OCI-LY1 (cell line): Measurements from ENCODE around the gene NARF.

Experiments used
- H2AFZ ChIP-seq: fragments of 200-600 bp; sonication (generic), shearing (Covaris generic); 2 replicates; pipeline ENCODE4 v1.6.0; 2014; ENCODE audit warnings: antibody characterized with exemption, mild to moderate bottlenecking, low read length
- H3F3A ChIP-seq: fragments of 200-600 bp; sonication (generic), shearing (Covaris generic); 2 replicates; pipeline ENCODE4 v1.6.0; 2014; ENCODE audit warnings: mild to moderate bottlenecking, antibody characterized with exemption, low read length, moderate library complexity; ENCODE audit not compliant: insufficient read depth
- H3K27ac ChIP-seq: fragments of 200-600 bp; sonication (generic); 2 replicates; pipeline ENCODE4 v1.5.1; 2014; ENCODE audit warnings: low read length, mixed run types, mild to moderate bottlenecking, low read depth; ENCODE audit not compliant: poor library complexity, severe bottlenecking
- H3K27me3 ChIP-seq: fragments of 200-600 bp; sonication (generic); 2 replicates; pipeline ENCODE4 v1.6.0; 2014; ENCODE audit warnings: antibody characterized with exemption, mild to moderate bottlenecking, low read length, moderate library complexity; ENCODE audit not compliant: insufficient read depth
- H3K36me3 ChIP-seq: fragments of 200-600 bp; sonication (generic); 2 replicates; pipeline ENCODE4 v1.6.1; 2014; ENCODE audit warnings: mild to moderate bottlenecking, antibody characterized with exemption, low read length, moderate library complexity, mixed read lengths; ENCODE audit not compliant: insufficient read depth
- H3K4me1 ChIP-seq: fragments of 200-600 bp; sonication (generic); 2 replicates; pipeline ENCODE4 v1.5.1; 2014; ENCODE audit warnings: mild to moderate bottlenecking, low read length, moderate library complexity; ENCODE audit not compliant: insufficient read depth, severe bottlenecking
- H3K4me2 ChIP-seq: fragments of 200-600 bp; sonication (generic), shearing (Covaris generic); 2 replicates; pipeline ENCODE4 v1.6.1; 2014; ENCODE audit warnings: low read length
- H3K4me3 ChIP-seq: fragments of 200-600 bp; sonication (generic); 2 replicates; pipeline ENCODE4 v1.5.1; 2014; ENCODE audit warnings: low read length, low read depth, mild to moderate bottlenecking, mixed read lengths; ENCODE audit not compliant: poor library complexity, severe bottlenecking
- H3K79me2 ChIP-seq: fragments of 200-600 bp; shearing (Covaris generic); 2 replicates; pipeline ENCODE4 v1.6.1; 2016; ENCODE audit warnings: mixed run types, low read length, mixed read lengths; ENCODE audit not compliant: insufficient read depth
- H3K9ac ChIP-seq: fragments of 200-600 bp; sonication (generic), shearing (Covaris generic); 2 replicates; pipeline ENCODE4 v1.6.1; 2014; ENCODE audit warnings: mild to moderate bottlenecking, low read length, mixed read lengths
- H3K9me2 ChIP-seq: fragments of 200-600 bp; sonication (generic), shearing (Covaris generic); 2 replicates; pipeline ENCODE4 v1.6.1; 2014; ENCODE audit warnings: low read depth, mild to moderate bottlenecking, low read length, mixed read lengths
- H3K9me3 ChIP-seq: fragments of 200-600 bp; shearing (Covaris generic); 2 replicates; pipeline ENCODE4 v1.6.1; 2014; ENCODE audit warnings: low read length, mixed read lengths
- H4K20me1 ChIP-seq: fragments of 200-600 bp; sonication (generic), shearing (Covaris generic); 2 replicates; pipeline ENCODE4 v1.6.0; 2016; ENCODE audit warnings: mild to moderate bottlenecking, low read length; ENCODE audit not compliant: insufficient read depth
- CTCF ChIP-seq: fragments of 200-600 bp; sonication (generic), shearing (Covaris generic); IDR thresholded peaks from 2 replicates; pipeline ENCODE4 v1.5.1; 2017; ENCODE audit warnings: mild to moderate bottlenecking, antibody characterized with exemption, low read length, moderate library complexity, mixed read lengths
- EZH2 ChIP-seq: fragments of 200-600 bp; sonication (generic), shearing (Covaris generic); IDR thresholded peaks from 2 replicates; pipeline ENCODE4 v1.8.0; 2017; ENCODE audit warnings: borderline replicate concordance, mixed run types, mild to moderate bottlenecking, antibody characterized with exemption, low read length, moderate library complexity, mixed read lengths

The NARF gene

DNA sequence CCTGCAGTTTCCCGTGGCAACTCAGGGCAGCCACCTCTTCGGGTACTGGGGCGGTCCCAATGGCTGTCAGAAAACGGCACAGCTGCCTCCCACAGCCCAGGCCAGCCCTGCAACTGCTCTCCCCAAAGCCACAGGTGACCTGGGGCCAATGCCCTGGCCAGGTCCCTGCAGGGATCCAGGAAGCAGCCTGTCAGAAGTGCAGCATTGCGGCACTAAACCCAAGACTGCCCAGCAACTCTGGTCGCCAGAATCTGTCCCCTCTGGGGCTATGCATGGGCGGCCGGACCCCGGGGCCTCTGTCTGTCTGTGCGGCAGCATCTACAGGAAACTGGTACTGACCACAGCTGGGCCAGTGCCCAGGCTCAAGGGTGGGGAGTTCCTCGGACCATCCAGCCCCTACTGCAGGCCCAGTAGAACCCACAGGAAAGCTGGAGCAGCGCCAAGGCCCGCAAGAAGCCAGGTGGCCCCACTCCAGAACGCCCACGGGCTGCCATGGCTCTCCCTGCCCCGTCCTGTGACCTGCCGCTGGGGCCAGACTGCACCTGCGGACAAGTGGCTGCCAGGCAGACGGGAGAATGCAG lies 13.5 kb upstream of the NARF start:
- H3K27ac ChIP-seq = peak overlapping the region; percentile 33
- TF ChIP-seq CTCF (no peak), EZH2 (no peak)
- H3K27me3 ChIP-seq = no peaks in the 10 kb centered on the region
- no peak overlapping the region for H3K4me3 ChIP-seq
- no peaks in the 10 kb centered on the region for H3K9me3 ChIP-seq
- peaks cover 71% of the 10 kb centered on the region for H3K36me3 ChIP-seq
- H3K9ac ChIP-seq = no peak overlapping the region
- H3K4me1 ChIP-seq = peaks cover 70% of the 10 kb centered on the region
- H3F3A ChIP-seq = peaks cover 17% of the 10 kb centered on the region
- no peaks in the 10 kb centered on the region for H3K9me2 ChIP-seq
- H4K20me1 ChIP-seq = no peaks in the 10 kb centered on the region
- H3K79me2 ChIP-seq = peaks cover 11% of the 10 kb centered on the region
- H2AFZ ChIP-seq = no peak overlapping the region
- H3K4me2 ChIP-seq = no peak overlapping the region; the same call in 1 of the 2 replicates

- H3K27ac ChIP-seq = peak overlapping the region; percentile 33
- no peak overlapping the region for H3K4me3 ChIP-seq
Measured at GRCh38 chr17:82445542-82445941, 13.0 kb upstream of the NARF start.

GRCh38 chr17:82446124-82446523 lies 12.4 kb upstream of the NARF start:
- no peaks in the 10 kb centered on the region for H3K9me2 ChIP-seq
- peaks cover 63% of the 10 kb centered on the region for H3K4me1 ChIP-seq
- H3K4me2 ChIP-seq = peak overlapping the region; percentile 14; the same call in 1 of the 2 replicates
- no peaks in the 10 kb centered on the region for H3K9me3 ChIP-seq
- H3F3A ChIP-seq = peaks cover 18% of the 10 kb centered on the region
- no peaks in the 10 kb centered on the region for H4K20me1 ChIP-seq
- TF ChIP-seq EZH2 (no peak), CTCF (no peak)
- H3K4me3 ChIP-seq = no peak overlapping the region
- H3K27me3 ChIP-seq = no peaks in the 10 kb centered on the region
- peak overlapping the region; percentile 33 for H3K27ac ChIP-seq
- H3K79me2 ChIP-seq = peaks cover 11% of the 10 kb centered on the region
- H3K9ac ChIP-seq = no peak overlapping the region
- H2AFZ ChIP-seq = no peak overlapping the region
- H3K36me3 ChIP-seq = peaks cover 68% of the 10 kb centered on the region

More at GRCh38 chr17:82445542-82445941, 13.0 kb upstream of the NARF start:
- Histone ChIP-seq H3K9me2 (no peaks in the 10 kb centered on the region), H3K4me2 (peak overlapping the region; percentile 14; the same call in 1 of the 2 replicates), H3K9me3 (no peaks in the 10 kb centered on the region), H3F3A (peaks cover 18% of the 10 kb centered on the region), H3K9ac (no peak overlapping the region; the same call in 1 of the 2 replicates), H3K79me2 (peaks cover 11% of the 10 kb centered on the region), H3K4me1 (peaks cover 65% of the 10 kb centered on the region), H2AFZ (no peak overlapping the region), H3K36me3 (peaks cover 68% of the 10 kb centered on the region), H3K27me3 (no peaks in the 10 kb centered on the region), H4K20me1 (no peaks in the 10 kb centered on the region)
- TF ChIP-seq CTCF = no peak
- TF ChIP-seq EZH2 = no peak
